GM10847 (cell line): ENCODE data around the gene MLANA.

ENCODE experiments used
- POLR2A ChIP-seq: IDR thresholded peaks from 2 replicates; pipeline ENCODE4 v1.6.1; 2011; ENCODE audit not compliant: insufficient read length; ENCODE audit errors: extremely low read depth

Gene MLANA

GRCh38 chr9:5892456-5893133 is 1.9 kb downstream of the MLANA start:
- TF ChIP-seq POLR2A, result no peak

GRCh38 chr9:5893134-5893505 is 2.4 kb downstream of the MLANA start:
- TF ChIP-seq POLR2A, result no peak

GRCh38 chr9:5893591-5894236 is 3.0 kb downstream of the MLANA start:
- TF ChIP-seq POLR2A, result no peak

- TF ChIP-seq POLR2A, result no peak
Observed at GRCh38 chr9:5894237-5894959, 3.7 kb downstream of the MLANA start.

GRCh38 chr9:5895782-5896181 is 5.1 kb downstream of the MLANA start:
- no peak for TF ChIP-seq POLR2A

- TF ChIP-seq POLR2A, result no peak
Observed at GRCh38 chr9:5896863-5897262, 6.2 kb downstream of the MLANA start.

- no peak for TF ChIP-seq POLR2A
Observed at GRCh38 chr9:5897851-5898250, 7.2 kb downstream of the MLANA start.

- no peak for TF ChIP-seq POLR2A
Observed at GRCh38 chr9:5899292-5899691, 8.6 kb downstream of the MLANA start.

- TF ChIP-seq POLR2A, result no peak
Observed at GRCh38 chr9:5900622-5901021, 9.9 kb downstream of the MLANA start.

GRCh38 chr9:5902377-5902776 is 11.7 kb downstream of the MLANA start:
- no peak for TF ChIP-seq POLR2A

- no peak for TF ChIP-seq POLR2A
Observed at GRCh38 chr9:5908918-5909317, 18.2 kb downstream of the MLANA start.

GRCh38 chr9:5909976-5910375 is 19.3 kb downstream of the MLANA start:
- TF ChIP-seq POLR2A, result no peak

- TF ChIP-seq POLR2A, result no peak
Observed at GRCh38 chr9:5910413-5911057, 19.8 kb downstream of the MLANA start.

GRCh38 chr9:5915438-5915837 is 24.7 kb downstream of the MLANA start:
- no peak for TF ChIP-seq POLR2A

GRCh38 chr9:5917273-5917672 is 26.6 kb downstream of the MLANA start:
- no peak for TF ChIP-seq POLR2A

GRCh38 chr9:5917888-5918287 is 27.2 kb downstream of the MLANA start:
- no peak for TF ChIP-seq POLR2A
